ENCODE measurements around the gene GPR152.
"Not testable (repeated sequence)": the region's sequence is repeated elsewhere in the genome, so short reads cannot be mapped to it uniquely, and the experiment has no call there.

The GPR152 gene

DNA sequence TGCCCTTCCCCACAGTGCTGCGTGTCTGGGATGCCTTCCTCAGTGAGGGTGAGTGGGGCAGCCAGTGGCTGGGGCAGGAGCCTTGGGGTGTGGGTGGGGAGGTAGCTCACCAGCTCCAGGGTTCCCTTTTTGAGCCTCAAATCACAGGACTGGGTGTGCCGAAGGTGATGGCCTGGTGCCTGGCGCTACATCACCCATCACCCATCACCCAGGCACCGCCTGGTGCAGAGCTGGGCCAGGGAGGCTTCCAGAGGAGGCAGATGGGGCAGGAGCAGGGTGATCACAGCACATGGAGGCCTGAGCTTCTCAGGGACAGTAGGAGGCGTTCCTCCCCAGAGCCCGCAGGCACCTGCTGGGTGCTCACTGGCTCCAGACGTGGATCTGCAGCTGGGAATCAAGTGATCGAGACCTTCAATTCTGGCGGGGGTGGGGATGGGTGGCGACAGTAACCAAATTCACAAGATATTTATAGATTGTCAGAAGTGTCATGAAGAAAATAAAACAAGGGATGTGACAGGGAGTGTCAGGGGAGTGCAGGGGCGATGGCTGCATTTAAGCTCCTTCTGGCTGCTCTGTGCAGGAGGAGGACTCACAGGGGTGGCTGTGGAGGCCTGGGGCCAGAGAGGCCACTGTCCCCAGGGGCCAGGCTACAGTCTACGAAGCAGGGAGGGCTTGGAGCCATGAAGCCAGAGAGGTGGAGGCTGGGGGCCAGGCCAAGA is 45.4 kb downstream of the GPR152 start:
- Histone ChIP-seq H3K4me3 (replicated peaks; ENCODE audit: low read depth, low read length) (no peak overlapping the region), H3K27me3 (replicated peaks; ENCODE audit: control insufficient read depth, insufficient read depth, low read length) (no peaks in the 10 kb centered on the region), H3K36me3 (ENCODE audit: control insufficient read depth, insufficient read depth, low read length) (peaks cover 21% of the 10 kb centered on the region)
- TF ChIP-seq, protein P1, sequence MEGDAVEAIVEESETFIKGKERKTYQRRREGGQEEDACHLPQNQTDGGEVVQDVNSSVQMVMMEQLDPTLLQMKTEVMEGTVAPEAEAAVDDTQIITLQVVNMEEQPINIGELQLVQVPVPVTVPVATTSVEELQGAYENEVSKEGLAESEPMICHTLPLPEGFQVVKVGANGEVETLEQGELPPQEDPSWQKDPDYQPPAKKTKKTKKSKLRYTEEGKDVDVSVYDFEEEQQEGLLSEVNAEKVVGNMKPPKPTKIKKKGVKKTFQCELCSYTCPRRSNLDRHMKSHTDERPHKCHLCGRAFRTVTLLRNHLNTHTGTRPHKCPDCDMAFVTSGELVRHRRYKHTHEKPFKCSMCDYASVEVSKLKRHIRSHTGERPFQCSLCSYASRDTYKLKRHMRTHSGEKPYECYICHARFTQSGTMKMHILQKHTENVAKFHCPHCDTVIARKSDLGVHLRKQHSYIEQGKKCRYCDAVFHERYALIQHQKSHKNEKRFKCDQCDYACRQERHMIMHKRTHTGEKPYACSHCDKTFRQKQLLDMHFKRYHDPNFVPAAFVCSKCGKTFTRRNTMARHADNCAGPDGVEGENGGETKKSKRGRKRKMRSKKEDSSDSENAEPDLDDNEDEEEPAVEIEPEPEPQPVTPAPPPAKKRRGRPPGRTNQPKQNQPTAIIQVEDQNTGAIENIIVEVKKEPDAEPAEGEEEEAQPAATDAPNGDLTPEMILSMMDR (IDR thresholded peaks at IDR 0.05; ENCODE audit: insufficient read depth, low read length, poor library complexity, severe bottlenecking) = no peak
- DNase-seq (ENCODE audit: extremely low read depth, insufficient read length) = no peak

DNA sequence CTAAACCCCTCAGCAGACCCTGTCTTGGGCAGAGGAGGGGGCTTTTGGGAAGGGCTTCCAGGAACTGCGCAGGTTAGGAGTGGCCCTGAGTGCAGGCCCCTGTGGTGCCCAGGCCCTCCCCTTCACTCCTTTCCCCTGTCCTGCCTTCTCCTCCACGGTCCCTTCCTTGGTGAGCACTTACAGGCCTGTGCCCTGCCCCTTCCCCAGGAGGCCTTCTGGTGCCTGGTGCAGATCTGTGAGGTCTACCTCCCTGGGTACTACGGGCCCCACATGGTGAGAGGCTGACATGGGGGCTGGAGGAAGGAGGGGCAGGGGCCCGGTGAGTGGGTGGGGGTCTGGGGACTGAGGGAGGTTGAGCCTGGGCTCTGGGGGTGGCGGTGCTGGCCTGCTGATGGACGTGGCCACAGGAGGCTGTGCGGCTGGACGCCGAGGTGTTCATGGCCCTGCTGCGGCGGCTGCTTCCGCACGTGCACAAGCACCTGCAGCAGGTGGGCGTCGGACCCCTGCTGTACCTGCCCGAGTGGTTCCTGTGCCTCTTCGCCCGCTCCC is 46.0 kb downstream of the GPR152 start:
- DNase-seq (ENCODE audit: extremely low read depth, insufficient read length) = no peak
- peaks cover 21% of the 10 kb centered on the region for H3K36me3 ChIP-seq (ENCODE audit: control insufficient read depth, insufficient read depth, low read length)
- H3K27me3 ChIP-seq (replicated peaks; ENCODE audit: control insufficient read depth, insufficient read depth, low read length) = no peaks in the 10 kb centered on the region
- TF ChIP-seq, protein P1 (IDR thresholded peaks at IDR 0.05; ENCODE audit: insufficient read depth, low read length, poor library complexity, severe bottlenecking) = no peak
- no peak overlapping the region for H3K4me3 ChIP-seq (replicated peaks; ENCODE audit: low read depth, low read length)

DNA sequence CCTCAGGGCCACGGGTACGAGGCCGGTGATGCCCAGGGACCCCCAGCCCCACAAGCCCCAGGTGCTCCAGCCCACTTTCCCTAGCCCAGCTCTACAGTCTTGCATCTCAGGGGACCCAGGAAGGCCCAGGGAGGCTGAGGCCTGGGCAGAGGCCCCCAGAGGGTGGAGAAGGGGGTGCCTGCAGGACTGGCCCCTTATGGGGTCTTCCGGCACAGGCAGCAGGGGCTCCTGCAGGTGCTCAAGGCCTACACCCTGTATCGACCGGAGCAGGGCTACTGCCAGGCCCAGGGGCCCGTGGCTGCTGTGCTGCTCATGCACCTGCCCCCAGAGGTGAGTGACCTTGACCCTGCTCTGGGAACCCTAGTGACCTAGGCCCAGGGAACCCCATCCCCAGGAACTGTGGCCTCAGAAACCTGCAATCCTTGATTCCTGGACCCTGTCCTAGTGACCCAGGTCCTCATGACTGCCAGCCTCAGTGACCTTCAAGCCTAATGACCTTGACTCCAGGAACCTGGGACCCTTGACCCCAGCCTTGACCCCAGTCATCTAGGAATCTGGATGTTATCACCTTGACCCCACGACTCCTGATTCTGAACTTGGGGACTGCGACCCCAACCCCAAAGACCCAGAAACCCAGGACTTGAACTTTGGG is 46.7 kb downstream of the GPR152 start:
- no peaks in the 10 kb centered on the region for H3K27me3 ChIP-seq (replicated peaks; ENCODE audit: control insufficient read depth, insufficient read depth, low read length)

DNA sequence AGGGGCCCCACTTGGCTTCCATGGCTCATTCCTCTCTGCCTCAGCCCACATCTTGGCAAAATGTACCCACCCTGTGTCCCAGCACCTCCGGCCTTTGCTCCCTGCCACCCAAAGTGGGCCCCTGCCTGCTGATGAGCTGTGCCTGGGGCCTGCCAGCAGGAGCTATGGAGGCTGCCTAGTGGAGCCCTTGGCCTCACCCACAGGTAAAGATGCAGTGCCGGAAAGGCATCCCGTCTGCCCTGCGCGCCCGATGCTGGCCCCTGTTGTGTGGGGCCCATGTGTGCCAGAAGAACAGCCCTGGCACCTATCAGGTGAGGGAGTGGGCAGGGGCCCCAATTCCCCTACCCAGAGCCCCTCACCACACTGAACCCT is 47.3 kb downstream of the GPR152 start:
- TF ChIP-seq, protein P1 (IDR thresholded peaks at IDR 0.05; ENCODE audit: insufficient read depth, low read length, poor library complexity, severe bottlenecking) = no peak
- Histone ChIP-seq H3K27me3 (replicated peaks; ENCODE audit: control insufficient read depth, insufficient read depth, low read length) (no peaks in the 10 kb centered on the region), H3K36me3 (ENCODE audit: control insufficient read depth, insufficient read depth, low read length) (peaks cover 20% of the 10 kb centered on the region), H3K4me3 (replicated peaks; ENCODE audit: low read depth, low read length) (peak overlapping the region; percentile 80)
- DNase-seq (ENCODE audit: extremely low read depth, insufficient read length) = no peak

More for the DNA sequence above, 46.7 kb downstream of the GPR152 start:
- H3K36me3 ChIP-seq (ENCODE audit: control insufficient read depth, insufficient read depth, low read length) = peaks cover 21% of the 10 kb centered on the region
- TF ChIP-seq, protein P1 (IDR thresholded peaks at IDR 0.05; ENCODE audit: insufficient read depth, low read length, poor library complexity, severe bottlenecking) = no peak
- H3K4me3 ChIP-seq (replicated peaks; ENCODE audit: low read depth, low read length) = no peak overlapping the region
- no peak for DNase-seq (ENCODE audit: extremely low read depth, insufficient read length)

DNA sequence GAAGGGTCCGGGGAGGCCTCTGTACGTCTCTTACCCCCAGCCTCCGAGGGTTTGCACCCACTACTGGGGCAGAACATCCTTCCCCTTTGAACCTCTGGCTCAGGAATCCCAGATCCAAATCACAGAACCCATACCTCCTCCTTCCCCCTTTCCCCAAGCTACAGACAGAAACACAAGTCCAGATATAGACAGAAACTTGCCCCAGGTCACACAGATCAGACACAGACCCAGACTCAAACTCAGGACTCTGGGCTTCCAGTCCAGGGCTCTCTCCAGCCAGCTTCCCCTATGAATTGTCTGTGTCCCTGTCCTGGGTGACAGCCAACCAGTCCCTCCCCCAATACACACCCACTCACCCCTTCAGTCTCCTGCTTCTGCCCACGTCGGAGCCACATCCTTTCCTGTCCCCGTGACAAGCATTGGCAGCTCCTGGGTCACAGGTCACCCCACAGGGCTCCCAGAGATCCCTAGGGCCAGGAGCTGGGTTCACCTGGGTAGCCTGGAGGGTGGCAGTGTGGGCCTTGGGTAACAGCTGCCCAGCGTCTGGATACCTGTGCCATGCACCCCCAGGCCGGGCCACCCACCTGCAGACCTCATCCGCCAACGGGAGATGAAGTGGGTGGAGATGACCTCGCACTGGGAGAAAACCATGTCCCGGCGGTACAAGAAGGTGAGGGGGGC is 47.9 kb downstream of the GPR152 start:
- Histone ChIP-seq H3K27me3 (replicated peaks; ENCODE audit: control insufficient read depth, insufficient read depth, low read length) (no peaks in the 10 kb centered on the region), H3K4me3 (replicated peaks; ENCODE audit: low read depth, low read length) (peak overlapping the region; percentile 80), H3K36me3 (ENCODE audit: control insufficient read depth, insufficient read depth, low read length) (peaks cover 20% of the 10 kb centered on the region)
- no peak for DNase-seq (ENCODE audit: extremely low read depth, insufficient read length)
- TF ChIP-seq, protein P1 (IDR thresholded peaks at IDR 0.05; ENCODE audit: insufficient read depth, low read length, poor library complexity, severe bottlenecking) = no peak

DNA sequence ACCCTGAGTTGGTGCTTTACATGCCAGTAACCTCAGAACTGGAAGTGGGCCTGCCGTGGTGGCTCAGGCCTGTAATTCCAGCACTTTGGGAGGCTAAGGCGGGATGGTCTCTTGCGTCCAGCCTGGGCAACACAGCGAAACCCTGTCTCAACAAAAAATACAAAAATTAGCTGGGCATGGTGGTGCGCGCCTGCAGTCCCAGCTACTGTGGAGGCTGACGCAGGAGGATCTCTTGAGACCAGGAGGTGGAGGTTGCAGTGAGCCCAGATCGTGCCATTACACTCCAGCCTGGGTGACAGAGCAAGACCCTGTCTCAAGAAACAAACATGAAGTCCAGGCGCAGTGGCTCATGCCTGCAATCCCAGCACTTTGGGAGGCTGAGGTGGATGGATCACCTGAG is 49.4 kb downstream of the GPR152 start:
- peaks cover 31% of the 10 kb centered on the region for H3K36me3 ChIP-seq (ENCODE audit: control insufficient read depth, insufficient read depth, low read length)
- peak overlapping the region; percentile 80 for H3K4me3 ChIP-seq (replicated peaks; ENCODE audit: low read depth, low read length)
- not testable (repeated sequence) for H3K27me3 ChIP-seq (replicated peaks; ENCODE audit: control insufficient read depth, insufficient read depth, low read length); DNase-seq (ENCODE audit: extremely low read depth, insufficient read length)

DNA sequence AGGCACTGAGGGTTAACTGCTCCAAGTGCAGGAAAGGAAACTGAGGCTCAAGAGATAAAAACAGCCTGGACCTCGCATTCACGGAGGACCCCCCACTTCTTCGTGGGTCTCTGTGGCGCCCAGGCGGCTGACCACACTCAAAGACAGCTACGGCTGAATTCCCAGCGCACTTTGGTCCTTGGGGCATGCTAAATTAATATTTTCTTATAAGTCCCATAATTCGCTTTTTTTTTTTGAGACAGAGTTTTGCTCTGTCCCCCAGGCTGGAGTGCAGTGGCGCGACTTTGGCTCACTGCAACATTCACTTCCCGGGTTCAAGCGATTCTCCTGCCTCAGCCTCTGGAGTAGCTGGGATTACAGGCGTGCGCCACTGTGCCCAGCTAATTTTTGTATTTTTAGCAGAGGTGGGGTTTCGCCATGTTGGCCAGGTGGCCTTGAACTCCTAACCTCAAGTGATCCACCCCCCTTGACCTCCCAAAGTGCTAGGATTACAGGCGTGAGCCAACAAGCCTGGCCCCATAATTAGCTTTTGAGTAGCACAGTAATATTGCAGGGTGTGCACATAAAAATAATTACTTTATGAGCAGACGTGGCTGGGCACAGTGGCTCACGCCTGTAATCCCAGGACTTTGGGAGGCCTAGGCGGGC is 50.2 kb downstream of the GPR152 start:
- H3K27me3 ChIP-seq (replicated peaks; ENCODE audit: control insufficient read depth, insufficient read depth, low read length); DNase-seq (ENCODE audit: extremely low read depth, insufficient read length): not testable (repeated sequence)
- Histone ChIP-seq H3K36me3 (ENCODE audit: control insufficient read depth, insufficient read depth, low read length) (peaks cover 36% of the 10 kb centered on the region), H3K4me3 (replicated peaks; ENCODE audit: low read depth, low read length) (peak overlapping the region; percentile 54)
